GM06990 (cell line): ENCODE measurements around the gene MRPL43.

ENCODE experiments used
- DNase-seq: peaks from one replicate; pipeline ENCODE4 v3.0.0-alpha.2; 2011; ENCODE audit not compliant: insufficient read length; ENCODE audit errors: extremely low read depth
- H3K27me3 ChIP-seq: replicated peaks from 2 replicates; pipeline ENCODE4 v1.6.0; 2011; ENCODE audit warnings: low read length; ENCODE audit not compliant: control insufficient read depth, insufficient read depth
- H3K36me3 ChIP-seq: 2 replicates; pipeline ENCODE4 v1.5.1; 2011; ENCODE audit warnings: low read length; ENCODE audit not compliant: control insufficient read depth, insufficient read depth
- H3K4me3 ChIP-seq: replicated peaks from 2 replicates; pipeline ENCODE4 v1.5.1; 2011; ENCODE audit warnings: low read depth, mild to moderate bottlenecking, control low read depth, low read length
- CTCF ChIP-seq: IDR thresholded peaks from 2 replicates; pipeline ENCODE4 v1.5.1; 2011; ENCODE audit warnings: low read length, control low read depth, mild to moderate bottlenecking, inconsistent platforms; ENCODE audit not compliant: insufficient read depth, poor library complexity, severe bottlenecking

Gene MRPL43

GRCh38 chr10:100988166-100988565 lies 869 bp upstream of the MRPL43 start:
- Histone ChIP-seq H3K27me3 (no peaks in the 10 kb centered on the region), H3K36me3 (peaks cover 16% of the 10 kb centered on the region), H3K4me3 (peak overlapping the region; percentile 98)
- no peak for TF ChIP-seq CTCF
- no peak for DNase-seq

- Histone ChIP-seq H3K27me3 (no peaks in the 10 kb centered on the region), H3K4me3 (peak overlapping the region; percentile 98), H3K36me3 (peaks cover 17% of the 10 kb centered on the region)
- no peak for TF ChIP-seq CTCF
- no peak for DNase-seq
These were observed 370 bp upstream of the MRPL43 start for GRCh38 chr10:100987685-100988049.

GRCh38 chr10:100986623-100986951 lies 710 bp downstream of the MRPL43 start:
- no peak for TF ChIP-seq CTCF
- Histone ChIP-seq H3K4me3 (peak overlapping the region; percentile 98), H3K36me3 (peaks cover 17% of the 10 kb centered on the region), H3K27me3 (no peaks in the 10 kb centered on the region)
- no peak for DNase-seq

GRCh38 chr10:100985336-100985735 lies 2.0 kb downstream of the MRPL43 start:
- DNase-seq: no peak
- H3K27me3 ChIP-seq: no peaks in the 10 kb centered on the region
- no peak for TF ChIP-seq CTCF
- H3K4me3 ChIP-seq: no peak overlapping the region
- peaks cover 11% of the 10 kb centered on the region for H3K36me3 ChIP-seq

GRCh38 chr10:100984672-100985177 lies 2.6 kb downstream of the MRPL43 start:
- Histone ChIP-seq H3K27me3 (no peaks in the 10 kb centered on the region), H3K4me3 (no peak overlapping the region), H3K36me3 (peaks cover 10% of the 10 kb centered on the region)
- no peak for DNase-seq
- no peak for TF ChIP-seq CTCF

GRCh38 chr10:100983868-100984671 lies 3.2 kb downstream of the MRPL43 start:
- H3K27me3 ChIP-seq: no peaks in the 10 kb centered on the region
- H3K4me3 ChIP-seq: no peak overlapping the region
- H3K36me3 ChIP-seq: peaks cover 7% of the 10 kb centered on the region
- DNase-seq: no peak
- no peak for TF ChIP-seq CTCF
